GM12892 (cell line): ENCODE data around the gene RND3.

Experiments used
- DNase-seq: peaks from one replicate; pipeline ENCODE4 v3.0.0; 2011; ENCODE audit not compliant: insufficient read length
- FAIRE-seq: peaks from 2 replicates; lab custom pipeline; 2011; peaks lifted over from hg19 to GRCh38; lab: Jason Lieb, UNC
- POLR2A ChIP-seq: IDR thresholded peaks from 2 replicates; pipeline ENCODE4 v1.6.1; 2011; ENCODE audit warnings: low read depth, low read length, control low read depth
- POLR2AphosphoS5 ChIP-seq: IDR thresholded peaks from 2 replicates; pipeline ENCODE4 v1.6.1; 2011; ENCODE audit warnings: low read depth, low read length, control low read depth
- TAF1 ChIP-seq: IDR thresholded peaks from 2 replicates; pipeline ENCODE4 v1.6.1; 2011; ENCODE audit warnings: low read depth, mild to moderate bottlenecking, control low read depth, low read length, borderline replicate concordance

The RND3 gene

DNA sequence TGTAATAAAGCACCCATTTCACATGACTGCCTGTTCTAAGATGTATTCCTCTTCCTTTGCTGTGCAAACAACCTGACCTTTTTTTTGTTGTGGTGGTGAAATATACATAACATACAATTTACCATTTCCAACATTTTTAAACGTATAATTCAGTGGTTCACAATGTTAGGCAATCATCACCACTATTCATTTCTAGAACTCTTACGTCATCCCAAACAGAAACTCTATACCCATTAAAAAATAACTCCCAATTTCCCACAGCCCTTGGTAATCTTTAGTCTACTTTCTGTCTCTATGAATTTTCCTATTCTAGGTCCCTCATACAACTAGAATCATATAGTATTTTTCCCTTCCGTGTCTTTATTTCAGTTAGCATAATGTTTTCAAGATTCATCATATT lies 36.7 kb downstream of the RND3 start:
- DNase-seq (no peak), FAIRE-seq (no peak)
- TF ChIP-seq POLR2A, result no peak
- TF ChIP-seq POLR2AphosphoS5, result no peak
- TF ChIP-seq TAF1, result no peak

DNA sequence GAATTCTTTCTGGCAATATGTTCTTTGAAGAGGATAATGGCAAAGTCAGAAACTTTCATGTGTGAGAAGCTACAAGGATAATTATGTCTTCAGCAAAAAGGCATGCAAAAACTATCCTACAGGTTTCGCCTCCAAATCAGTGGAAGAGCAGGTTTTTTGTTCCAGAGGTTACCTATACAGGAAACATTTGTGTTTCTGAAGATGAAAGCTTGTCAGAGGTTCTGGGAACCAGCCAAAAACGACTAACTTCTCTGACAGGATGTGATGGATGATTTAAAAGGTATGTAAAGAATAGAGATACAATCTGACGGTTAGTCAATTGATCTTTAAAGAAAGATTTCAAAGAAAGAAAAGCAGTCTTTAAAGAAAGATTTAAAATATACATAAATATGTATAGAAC lies 37.6 kb downstream of the RND3 start:
- no peak for DNase-seq
- TF ChIP-seq POLR2AphosphoS5 (no peak), POLR2A (no peak), TAF1 (no peak)
- no peak for FAIRE-seq

DNA sequence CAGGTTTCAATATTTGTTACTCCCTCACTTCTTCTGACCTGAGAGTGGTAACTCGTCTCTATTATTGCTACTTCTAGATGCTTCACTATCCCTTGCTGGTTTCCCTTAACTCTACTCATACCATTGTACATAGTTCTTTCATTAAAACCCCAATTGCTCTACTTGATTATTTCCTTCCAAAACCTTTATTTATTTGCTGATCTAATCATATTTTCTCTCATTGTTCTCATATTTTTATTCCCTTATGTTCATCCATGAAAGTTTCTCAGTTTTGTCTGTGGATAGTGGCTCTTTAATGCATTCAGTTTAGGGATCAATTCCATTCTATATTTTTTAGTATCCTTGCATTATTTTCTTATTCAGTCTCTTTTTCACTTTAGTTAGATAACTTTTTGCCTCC lies 42.1 kb downstream of the RND3 start:
- no peak for DNase-seq
- no peak for FAIRE-seq
- TF ChIP-seq POLR2AphosphoS5 (no peak), TAF1 (no peak)

DNA sequence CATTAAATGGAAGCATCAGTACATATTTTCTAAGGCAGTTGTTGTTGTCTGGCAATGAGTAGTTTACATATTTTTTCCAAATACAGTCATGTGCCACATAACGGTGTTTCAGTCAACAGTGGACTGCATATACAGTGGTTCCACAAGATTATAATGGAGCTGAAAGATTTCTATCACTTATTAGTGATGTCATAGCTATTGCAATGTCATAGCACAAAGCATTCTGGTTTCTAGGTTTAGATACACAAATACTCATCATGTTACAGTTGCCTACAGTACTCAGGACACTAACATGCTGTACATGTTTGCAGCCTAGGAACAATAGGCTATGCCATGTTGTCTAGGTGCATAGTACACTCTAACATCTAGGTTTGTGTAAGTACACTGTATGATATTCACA lies 45.0 kb downstream of the RND3 start:
- FAIRE-seq, result no peak
- TF ChIP-seq TAF1, result no peak
- no peak for TF ChIP-seq POLR2A
- TF ChIP-seq POLR2AphosphoS5, result no peak
- no peak for DNase-seq

DNA sequence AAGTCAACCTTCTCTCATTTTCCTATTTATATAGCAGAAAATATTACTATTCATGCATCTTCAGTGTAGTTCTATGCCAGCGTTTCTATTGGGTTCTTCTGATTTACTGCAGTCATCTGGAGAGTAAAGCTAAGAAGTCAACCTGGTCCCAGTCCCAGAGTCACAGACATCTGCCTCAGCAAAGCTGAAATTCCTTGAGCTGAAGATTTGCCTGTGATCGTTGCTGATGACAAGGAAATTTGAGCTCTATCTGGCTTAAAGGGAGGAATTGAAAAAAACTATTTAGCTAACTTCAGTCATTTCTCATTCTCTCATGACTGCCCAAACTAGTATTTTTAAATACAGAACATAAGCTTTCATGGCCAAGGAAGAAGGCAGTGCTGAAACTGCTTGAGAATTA lies 45.7 kb downstream of the RND3 start:
- TF ChIP-seq POLR2A, result no peak
- TF ChIP-seq POLR2AphosphoS5, result no peak
- TF ChIP-seq TAF1, result no peak
- DNase-seq (no peak), FAIRE-seq (no peak)

DNA sequence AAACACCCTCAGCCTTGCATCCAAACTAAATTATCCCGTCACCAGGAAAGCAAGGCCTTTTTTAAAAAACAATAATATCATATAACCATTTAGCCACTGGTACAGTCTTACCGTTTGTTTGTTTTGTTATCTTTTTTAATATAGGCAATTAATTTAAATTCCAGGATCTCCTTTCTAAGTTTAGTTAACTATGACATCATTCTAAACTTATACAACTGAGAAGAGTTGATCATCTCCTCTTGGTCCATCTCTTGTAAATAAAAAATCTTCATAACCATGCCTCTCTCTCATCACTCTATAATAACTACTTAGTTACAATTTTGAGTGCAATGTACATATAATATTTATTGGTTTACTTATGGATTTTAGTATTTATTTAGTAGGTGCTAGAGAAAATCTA lies 46.2 kb downstream of the RND3 start:
- no peak for TF ChIP-seq TAF1
- no peak for TF ChIP-seq POLR2AphosphoS5
- TF ChIP-seq POLR2A, result no peak
- no peak for FAIRE-seq

DNA sequence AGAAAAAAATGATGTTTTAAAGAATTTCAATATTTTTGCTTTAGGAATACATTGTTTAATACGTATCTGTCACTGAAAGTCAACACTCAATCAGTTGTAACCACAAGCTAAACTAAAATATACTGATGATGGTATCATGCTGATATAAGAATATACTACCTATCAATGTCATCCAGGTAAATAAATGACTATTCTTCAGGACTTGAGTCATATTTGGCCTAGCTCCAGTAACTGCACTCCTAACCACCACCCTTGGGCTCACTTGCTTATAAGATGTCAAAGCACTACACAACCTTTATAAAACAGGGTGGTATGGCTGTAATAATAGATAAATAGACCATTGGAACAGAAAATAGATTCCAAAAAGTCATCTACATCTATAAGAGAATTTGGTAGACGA lies 48.8 kb downstream of the RND3 start:
- FAIRE-seq (no peak), DNase-seq (no peak)
- no peak for TF ChIP-seq TAF1
- TF ChIP-seq POLR2AphosphoS5, result no peak
- no peak for TF ChIP-seq POLR2A

More for the DNA sequence above, 46.2 kb downstream of the RND3 start:
- DNase-seq, result no peak

DNA sequence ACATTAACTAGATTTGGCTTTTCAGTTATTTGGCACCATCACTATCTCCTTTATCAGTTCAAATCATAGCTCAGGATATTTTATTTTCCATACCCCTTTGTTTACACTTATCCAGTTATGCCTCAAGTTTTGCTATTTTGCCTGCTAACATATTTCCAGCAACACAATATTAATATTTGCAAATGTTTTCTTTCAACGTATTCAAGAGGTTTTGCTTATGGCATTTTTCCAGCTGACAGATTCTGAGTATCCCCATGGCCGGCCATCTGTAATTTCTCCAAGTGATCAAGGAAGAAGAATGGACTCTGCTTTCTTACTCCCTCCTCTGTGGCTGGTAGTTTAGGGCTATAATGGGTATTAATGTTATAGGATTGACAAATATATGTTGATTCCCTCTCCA lies 49.4 kb downstream of the RND3 start:
- DNase-seq (no peak), FAIRE-seq (no peak)
- TF ChIP-seq POLR2AphosphoS5, result no peak
- TF ChIP-seq POLR2A, result no peak
- no peak for TF ChIP-seq TAF1

DNA sequence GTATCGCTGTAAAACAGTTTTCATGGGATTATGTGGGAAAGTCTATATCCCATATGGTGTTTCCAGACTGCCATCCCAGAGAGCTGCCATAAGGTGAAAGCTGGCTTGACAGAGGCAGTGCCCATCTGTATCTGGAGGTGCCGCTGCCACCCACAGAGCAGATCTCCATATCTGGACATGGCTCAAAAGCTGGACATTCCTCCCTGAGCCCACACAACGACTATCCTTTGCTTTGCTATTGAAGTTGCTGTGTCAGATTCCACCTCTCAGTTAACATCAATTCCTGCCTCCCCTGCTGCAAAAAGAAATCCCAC lies 55.2 kb downstream of the RND3 start:
- no peak for FAIRE-seq
- no peak for DNase-seq

DNA sequence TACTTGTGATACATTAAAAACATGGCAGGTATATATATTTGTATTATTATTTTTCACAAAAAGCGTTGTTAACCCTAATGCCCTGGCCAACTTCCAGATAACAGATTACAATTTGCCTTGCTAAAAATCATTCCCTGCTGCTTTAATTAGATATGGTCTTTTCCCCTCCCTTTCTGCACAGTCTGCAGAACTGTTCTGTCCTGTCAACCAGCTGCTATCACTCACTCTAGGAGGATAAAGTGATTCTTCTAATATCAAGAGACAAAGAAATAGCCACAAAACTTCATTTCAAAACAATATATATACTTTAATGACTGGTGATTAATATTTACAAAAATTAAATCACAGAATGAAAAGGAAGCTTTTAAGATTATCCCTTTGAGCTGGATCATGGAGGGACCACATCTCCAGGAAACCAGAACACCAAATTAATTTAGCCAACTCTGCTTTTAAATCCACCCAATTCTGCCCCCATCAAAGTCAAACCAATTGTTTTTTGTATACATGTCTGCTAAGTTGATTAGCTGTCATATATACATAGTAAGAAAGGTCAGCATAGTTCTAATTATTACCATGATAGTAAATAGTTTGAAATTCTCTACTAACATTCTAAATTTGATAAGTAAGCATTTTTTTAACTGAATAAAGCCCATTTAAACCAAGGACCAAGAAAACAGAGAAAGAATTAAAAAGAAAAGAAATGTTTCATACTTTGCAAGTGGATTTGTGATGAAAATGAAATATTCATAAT lies 55.7 kb downstream of the RND3 start:
- FAIRE-seq (no peak), DNase-seq (no peak)
- TF ChIP-seq TAF1 (no peak), POLR2AphosphoS5 (no peak), POLR2A (no peak)

More for the DNA sequence above, 55.2 kb downstream of the RND3 start:
- TF ChIP-seq TAF1 (no peak), POLR2AphosphoS5 (no peak), POLR2A (no peak)

DNA sequence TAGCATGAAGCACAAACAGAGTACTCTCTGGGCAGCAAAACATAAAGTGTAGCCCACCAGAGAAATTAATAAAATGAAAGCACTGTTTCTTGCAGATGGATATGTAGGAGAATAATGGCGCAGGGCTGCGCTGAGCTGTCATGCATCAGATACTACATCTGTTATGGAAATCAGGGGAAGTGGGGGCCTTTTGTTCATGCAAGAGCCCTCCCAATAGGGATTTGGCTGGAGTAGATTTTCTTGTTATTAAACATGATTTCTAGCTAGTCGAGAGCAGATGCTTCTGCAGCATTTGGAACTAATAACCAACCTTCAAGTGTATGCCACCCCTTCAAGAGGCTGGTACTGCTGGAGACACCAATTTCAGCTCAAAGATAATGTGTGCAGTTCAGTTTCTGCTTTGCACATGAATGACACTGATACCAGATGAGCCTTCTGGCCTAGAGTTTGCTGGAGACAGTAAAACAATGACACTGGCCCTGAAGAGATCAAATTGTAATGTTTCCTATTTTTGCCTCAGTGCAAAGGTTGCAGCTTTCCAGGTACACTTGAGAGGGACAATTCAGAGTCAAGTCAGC lies 58.0 kb downstream of the RND3 start:
- DNase-seq, result no peak
- TF ChIP-seq TAF1, result no peak
- no peak for TF ChIP-seq POLR2AphosphoS5
- no peak for TF ChIP-seq POLR2A
- no peak for FAIRE-seq

DNA sequence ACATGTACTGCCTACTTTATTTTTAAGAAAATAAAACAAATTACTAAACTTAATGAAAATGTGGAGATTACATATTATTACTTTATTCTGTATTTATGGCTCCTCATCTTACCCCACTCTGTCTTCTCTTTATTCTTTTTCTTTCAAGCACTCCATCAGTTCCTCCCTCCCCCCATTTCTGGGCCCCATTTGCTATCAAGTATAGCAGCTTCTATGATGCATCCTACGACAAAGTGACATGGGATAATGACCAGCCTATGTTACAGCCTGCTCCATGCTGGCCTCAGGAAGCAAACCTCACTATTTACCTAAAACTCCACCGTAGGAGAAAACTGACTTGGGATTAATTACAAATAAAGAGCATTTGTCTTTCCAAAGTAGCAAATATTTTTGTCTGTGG lies 58.8 kb downstream of the RND3 start:
- DNase-seq, result no peak

More for the DNA sequence above, 58.8 kb downstream of the RND3 start:
- FAIRE-seq, result no peak
- no peak for TF ChIP-seq POLR2AphosphoS5
